Astrocyte (in vitro differentiated cells and primary cell): ENCODE measurements around the gene AACS. TPM values are rescaled to one million over a fixed set of nuclear protein-coding genes. Genes with fewer than 3 reads are reported as not detected.

ENCODE experiments used
- DNase-seq: peaks from one replicate; pipeline ENCODE4 v3.0.0-alpha.2; 2010; ENCODE audit warnings: low read depth
- FAIRE-seq: peaks from 2 replicates; lab custom pipeline; 2011; peaks lifted over from hg19 to GRCh38; lab: Jason Lieb, UNC
- H2AFZ ChIP-seq: 2 replicates; pipeline ENCODE4 v1.6.0; 2012; ENCODE audit warnings: low read depth, low read length, inconsistent platforms
- H3K27ac ChIP-seq: 2 replicates; pipeline ENCODE4 v1.5.1; 2011; ENCODE audit warnings: low read depth, low read length, inconsistent platforms
- H3K27me3 ChIP-seq: 2 replicates; pipeline ENCODE4 v1.6.0; 2011; ENCODE audit warnings: low read length, inconsistent platforms; ENCODE audit not compliant: insufficient read depth
- H3K36me3 ChIP-seq: 2 replicates; pipeline ENCODE4 v1.5.1; 2011; ENCODE audit warnings: low read length, inconsistent platforms; ENCODE audit not compliant: insufficient read depth
- H3K4me1 ChIP-seq: 2 replicates; pipeline ENCODE4 v1.5.1; 2011; ENCODE audit warnings: low read length, inconsistent platforms; ENCODE audit not compliant: insufficient read depth
- H3K4me2 ChIP-seq: 2 replicates; pipeline ENCODE4 v1.6.0; 2012; ENCODE audit warnings: low read length, inconsistent platforms
- H3K4me3 ChIP-seq: 2 replicates; pipeline ENCODE4 v1.5.1; 2011; ENCODE audit warnings: low read depth, mild to moderate bottlenecking, low read length, inconsistent platforms; ENCODE audit not compliant: insufficient read depth
- H3K79me2 ChIP-seq: 2 replicates; pipeline ENCODE4 v1.6.0; 2012; ENCODE audit warnings: mild to moderate bottlenecking, low read length, inconsistent platforms; ENCODE audit not compliant: insufficient read depth
- H3K9ac ChIP-seq: 2 replicates; pipeline ENCODE4 v1.6.0; 2012; ENCODE audit warnings: mild to moderate bottlenecking, low read length, inconsistent platforms
- H3K9me3 ChIP-seq: 2 replicates; pipeline ENCODE4 v1.5.1; 2012; ENCODE audit warnings: low read depth, mild to moderate bottlenecking, low read length, inconsistent platforms; ENCODE audit not compliant: insufficient read depth
- H4K20me1 ChIP-seq: 2 replicates; pipeline ENCODE4 v1.6.0; 2012; ENCODE audit warnings: low read length, inconsistent platforms; ENCODE audit not compliant: insufficient read depth
- H3K27ac Mint-ChIP-seq: one replicate; pipeline ENCODE4 v1.8.0; 2021; ENCODE audit warnings: mild to moderate bottlenecking, mixed read lengths; ENCODE audit not compliant: unreplicated experiment
- H3K27me3 Mint-ChIP-seq: one replicate; pipeline ENCODE4 v1.8.0; 2021; ENCODE audit warnings: low read depth, mixed read lengths; ENCODE audit not compliant: unreplicated experiment
- H3K36me3 Mint-ChIP-seq: one replicate; pipeline ENCODE4 v1.8.0; 2021; ENCODE audit warnings: low read depth, mixed read lengths; ENCODE audit not compliant: unreplicated experiment
- H3K4me1 Mint-ChIP-seq: one replicate; pipeline ENCODE4 v1.8.0; 2021; ENCODE audit warnings: low read depth, mixed read lengths; ENCODE audit not compliant: unreplicated experiment
- H3K4me3 Mint-ChIP-seq: one replicate; pipeline ENCODE4 v1.8.0; 2021; ENCODE audit warnings: mild to moderate bottlenecking, moderate library complexity, mixed read lengths; ENCODE audit not compliant: unreplicated experiment
- H3K9me3 Mint-ChIP-seq: one replicate; pipeline ENCODE4 v1.8.0; 2021; ENCODE audit warnings: mild to moderate bottlenecking, mixed read lengths; ENCODE audit not compliant: unreplicated experiment
- CTCF ChIP-seq: IDR thresholded peaks from 2 replicates; pipeline ENCODE4 v1.5.1; 2011; ENCODE audit warnings: low read depth, mild to moderate bottlenecking, inconsistent platforms, low read length, moderate library complexity; ENCODE audit not compliant: insufficient read depth
- EZH2 ChIP-seq: IDR thresholded peaks from 2 replicates; pipeline ENCODE4 v1.6.1; 2012; ENCODE audit warnings: mild to moderate bottlenecking, low read length, inconsistent platforms; ENCODE audit not compliant: insufficient read depth
- total RNA-seq: library from RNA; stranded (reverse); gene quantifications from 2 replicates; pipeline ENCODE4 v1.2.1, GENCODE V29; 2021

AACS gene
- total RNA-seq, 1 donor from 2014 or later: 22.5 TPM

GRCh38 chr12:125021771-125022170 lies 43.5 kb upstream of the AACS start:
- FAIRE-seq: no peak

GRCh38 chr12:125023065-125023464 lies 42.2 kb upstream of the AACS start:
- TF ChIP-seq CTCF (no peak), EZH2 (no peak)
- FAIRE-seq (no peak), DNase-seq (no peak)
- no peaks in the 10 kb centered on the region for H4K20me1 ChIP-seq
- H3K4me3 ChIP-seq: no peak overlapping the region
- H3K4me1 ChIP-seq: no peaks in the 10 kb centered on the region
- H3K79me2 ChIP-seq: no peaks in the 10 kb centered on the region
- H2AFZ ChIP-seq: no peak overlapping the region
- H3K4me1 Mint-ChIP-seq: no peaks in the 10 kb centered on the region
- no peak overlapping the region for H3K9ac ChIP-seq
- H3K36me3 ChIP-seq: no peaks in the 10 kb centered on the region
- H3K36me3 Mint-ChIP-seq: peaks cover 1% of the 10 kb centered on the region
- no peak overlapping the region for H3K27ac ChIP-seq
- H3K4me3 Mint-ChIP-seq: no peak overlapping the region
- H3K27me3 ChIP-seq: no peaks in the 10 kb centered on the region
- no peaks in the 10 kb centered on the region for H3K9me3 ChIP-seq
- no peak overlapping the region for H3K27ac Mint-ChIP-seq
- peaks cover 5% of the 10 kb centered on the region for H3K9me3 Mint-ChIP-seq
- H3K4me2 ChIP-seq: no peak overlapping the region
- H3K27me3 Mint-ChIP-seq: no peaks in the 10 kb centered on the region

More at GRCh38 chr12:125021771-125022170, 43.5 kb upstream of the AACS start:
- no peak overlapping the region for H3K27ac ChIP-seq
- Mint-ChIP-seq H3K27me3 (no peaks in the 10 kb centered on the region), H3K4me3 (no peak overlapping the region), H3K27ac (no peak overlapping the region), H3K9me3 (peaks cover 5% of the 10 kb centered on the region), H3K36me3 (peaks cover 1% of the 10 kb centered on the region), H3K4me1 (no peaks in the 10 kb centered on the region)
- H3K27me3 ChIP-seq: no peaks in the 10 kb centered on the region
- no peaks in the 10 kb centered on the region for H3K9me3 ChIP-seq
- DNase-seq: no peak
- H3K4me1 ChIP-seq: no peaks in the 10 kb centered on the region
- no peaks in the 10 kb centered on the region for H3K79me2 ChIP-seq
- H2AFZ ChIP-seq: no peak overlapping the region
- no peak overlapping the region for H3K4me3 ChIP-seq
- TF ChIP-seq EZH2: no peak
- TF ChIP-seq CTCF: no peak
- no peaks in the 10 kb centered on the region for H3K36me3 ChIP-seq
- H3K4me2 ChIP-seq: no peak overlapping the region
- no peaks in the 10 kb centered on the region for H4K20me1 ChIP-seq
- H3K9ac ChIP-seq: no peak overlapping the region

- H3K79me2 ChIP-seq: no peaks in the 10 kb centered on the region
- H2AFZ ChIP-seq: no peak overlapping the region
- FAIRE-seq (no peak), DNase-seq (no peak)
- Mint-ChIP-seq H3K27me3 (no peaks in the 10 kb centered on the region), H3K4me1 (no peaks in the 10 kb centered on the region), H3K9me3 (peaks cover 2% of the 10 kb centered on the region), H3K27ac (no peak overlapping the region), H3K36me3 (peaks cover 1% of the 10 kb centered on the region), H3K4me3 (no peak overlapping the region)
- no peak overlapping the region for H3K4me2 ChIP-seq
- no peak overlapping the region for H3K9ac ChIP-seq
- H3K9me3 ChIP-seq: no peaks in the 10 kb centered on the region
- H3K4me1 ChIP-seq: no peaks in the 10 kb centered on the region
- no peak overlapping the region for H3K27ac ChIP-seq
- no peaks in the 10 kb centered on the region for H3K36me3 ChIP-seq
- TF ChIP-seq CTCF: no peak
- TF ChIP-seq EZH2: no peak
- no peaks in the 10 kb centered on the region for H4K20me1 ChIP-seq
- H3K27me3 ChIP-seq: no peaks in the 10 kb centered on the region
- H3K4me3 ChIP-seq: no peak overlapping the region
Observed at GRCh38 chr12:125024949-125025563, 40.2 kb upstream of the AACS start.
